Ovary (tissue), 9 donors: Measurements from ENCODE around the gene CLMN. TPM values are rescaled to one million over a fixed set of nuclear protein-coding genes. Genes with fewer than 3 reads are reported as not detected.
"Not testable (repeated sequence)": the region's sequence is repeated elsewhere in the genome, so short reads cannot be mapped to it uniquely, and the experiment has no call there.

Source experiments
- DNase-seq, 5 donors: peaks; one replicate each; pipeline ENCODE4 v3.0.0-alpha.2; 2019 to 2020
- H3K27ac ChIP-seq, 2 donors: fragments of 200-600 bp; one replicate each; pipeline versions ENCODE4 v1.5.1 to v1.8.0; 2019 to 2022
- H3K27me3 ChIP-seq: fragments of 200-600 bp; one replicate; pipeline ENCODE4 v1.8.0; 2022
- H3K36me3 ChIP-seq: fragments of 200-600 bp; sonication (generic); one replicate; pipeline ENCODE4 v1.5.1; 2019
- H3K4me1 ChIP-seq: one replicate; pipeline ENCODE4 v1.8.1; 2013; ENCODE audit warnings: mild to moderate bottlenecking, moderate library complexity; ENCODE audit not compliant: insufficient read depth
- H3K4me3 ChIP-seq: fragments of 200-600 bp; sonication (generic); one replicate; pipeline ENCODE4 v1.5.1; 2017
- H3K9me3 ChIP-seq, 2 donors: fragments of 200-600 bp in 1 of 2; sonication (generic) in 1 of 2; one replicate each; pipeline versions ENCODE4 v1.5.1 to v1.8.1; 2013 to 2019; ENCODE audit warnings: mild to moderate bottlenecking in 1 of 2, moderate library complexity in 1 of 2
- EP300 ChIP-seq: sonication (generic); formaldehyde crosslinking; IDR thresholded peaks from one replicate; pipeline ENCODE4 v1.6.1; 2017; ENCODE audit warnings: antibody characterized with exemption
- POLR2A ChIP-seq: fragments of 450-650 bp; IDR thresholded peaks from one replicate; pipeline ENCODE4 v1.6.1; 2017; ENCODE audit warnings: antibody characterized with exemption, mild to moderate bottlenecking, moderate library complexity
- WGBS, 3 donors: extraction: QIAGEN DNeasy Blood & Tissue Kit in 1 of 3; methylation state at CpG; one replicate each; pipeline versions ENCODE4 v1.1.5 to v1.1.7; 2013 to 2017; 5-methylcytosine and 5-hydroxymethylcytosine counted together
- intact Hi-C, 4 donors: fragments of 100-400 bp; cut with DNase I; formaldehyde crosslinking; loops; one replicate each; pipeline versions ENCODE4 v1.11.0 to v1.15.1; 2022 to 2023
- polyA plus RNA-seq, 2 donors: library from polyadenylated mRNA; stranded (reverse); fragments of 200-250 nt in 1 of 2; fragments of 350-450 nt in 1 of 2; fragmentation: Illumina TruSeq in 1 of 2; extraction: RNeasy Lipid Tissue Mini Kit (QIAGEN cat#74804) in 1 of 2; gene quantifications; one replicate each; pipeline ENCODE4 v1.2.3, GENCODE V29; 2013 to 2014
- total RNA-seq, 7 donors: library from RNA; depleted of rRNA in 2 of 7; stranded (reverse); fragments of >200 nt in 2 of 7; fragmentation: NEBNext Ultra II Directional in 3 of 7; extraction: Animal tissue kit (Norgen Biotek cat#: 25700) in 3 of 7; gene quantifications; one replicate each; pipeline versions ENCODE4 v1.1.0 to v1.2.4, GENCODE V29; 2016 to 2023
- TF ChIP-seq, protein P1 (sequence below), 3 donors: fragments of 450-650 bp in 2 of 3; fragments of 200-600 bp in 1 of 3; IDR thresholded peaks; one replicate each; pipeline versions ENCODE4 v1.5.1 to v1.8.0; 2016 to 2022; ENCODE audit warnings: antibody characterized with exemption in 3 of 3, mild to moderate bottlenecking in 1 of 3
- donor health status: DM: no; HTN: no; CAD: no; lungs with moderate emphysema.
- donor health status: DM: no; HTN: no; CAD: no.
- donor health status: Bipolar disorder and iron deficiency.
- donor health status: DM: yes; HTN: yes; CAD: no.
- donor health status: DM: no; HTN: no; CAD: no.
- donor health status: DM: yes; HTN: yes; CAD: no.

CLMN gene
- total and polyA plus RNA-seq, 9 donors: 2.2 to 11.7 (median 6.5) TPM

DNA sequence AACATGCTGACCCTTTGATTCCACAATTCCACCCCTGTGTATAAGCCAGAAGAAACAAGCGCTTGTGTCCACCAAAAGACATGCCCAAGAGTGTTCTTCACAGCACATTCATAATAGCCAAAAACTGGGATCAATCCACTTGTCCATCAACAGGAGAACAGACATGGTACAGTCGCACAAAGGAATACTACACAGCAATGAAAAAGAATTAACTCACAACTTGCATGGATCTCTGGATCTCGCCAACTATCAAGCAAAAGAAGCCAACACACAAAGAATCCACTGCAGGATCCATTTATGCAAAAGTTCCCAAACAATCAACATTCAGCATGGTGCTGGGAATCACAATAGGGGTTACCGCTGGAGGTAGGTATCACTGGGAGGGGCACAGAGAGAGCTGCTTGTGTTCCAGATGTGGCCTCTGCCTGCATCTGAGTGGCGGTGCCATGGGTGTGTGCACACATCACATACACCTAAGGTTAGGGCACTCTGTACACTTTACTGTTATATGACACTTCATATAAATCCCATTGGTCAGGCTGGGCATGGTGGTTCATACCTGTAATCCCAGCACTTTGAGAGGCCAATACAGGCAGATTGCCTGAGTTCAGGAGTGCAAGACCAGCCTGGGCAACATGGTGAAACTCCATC is 30.9 kb downstream of the CLMN start:
- no peak for DNase-seq
- H3K27ac ChIP-seq: no peak overlapping the region
- H3K27me3 ChIP-seq: no peaks in the 10 kb centered on the region
- intact Hi-C loops: no loop called here
- TF ChIP-seq POLR2A (no peak), EP300 (no peak)
- TF ChIP-seq, protein P1, sequence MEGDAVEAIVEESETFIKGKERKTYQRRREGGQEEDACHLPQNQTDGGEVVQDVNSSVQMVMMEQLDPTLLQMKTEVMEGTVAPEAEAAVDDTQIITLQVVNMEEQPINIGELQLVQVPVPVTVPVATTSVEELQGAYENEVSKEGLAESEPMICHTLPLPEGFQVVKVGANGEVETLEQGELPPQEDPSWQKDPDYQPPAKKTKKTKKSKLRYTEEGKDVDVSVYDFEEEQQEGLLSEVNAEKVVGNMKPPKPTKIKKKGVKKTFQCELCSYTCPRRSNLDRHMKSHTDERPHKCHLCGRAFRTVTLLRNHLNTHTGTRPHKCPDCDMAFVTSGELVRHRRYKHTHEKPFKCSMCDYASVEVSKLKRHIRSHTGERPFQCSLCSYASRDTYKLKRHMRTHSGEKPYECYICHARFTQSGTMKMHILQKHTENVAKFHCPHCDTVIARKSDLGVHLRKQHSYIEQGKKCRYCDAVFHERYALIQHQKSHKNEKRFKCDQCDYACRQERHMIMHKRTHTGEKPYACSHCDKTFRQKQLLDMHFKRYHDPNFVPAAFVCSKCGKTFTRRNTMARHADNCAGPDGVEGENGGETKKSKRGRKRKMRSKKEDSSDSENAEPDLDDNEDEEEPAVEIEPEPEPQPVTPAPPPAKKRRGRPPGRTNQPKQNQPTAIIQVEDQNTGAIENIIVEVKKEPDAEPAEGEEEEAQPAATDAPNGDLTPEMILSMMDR (IDR thresholded peaks at IDR 0.05): no peak
- H3K4me1 ChIP-seq: no peaks in the 10 kb centered on the region
- no peak overlapping the region for H3K4me3 ChIP-seq
- no peaks in the 10 kb centered on the region for H3K9me3 ChIP-seq
- H3K36me3 ChIP-seq: no peaks in the 10 kb centered on the region
- WGBS, 3 donors: 93 to 95% (median 94%) methylated on average over 5 of the region's 5 CpGs

DNA sequence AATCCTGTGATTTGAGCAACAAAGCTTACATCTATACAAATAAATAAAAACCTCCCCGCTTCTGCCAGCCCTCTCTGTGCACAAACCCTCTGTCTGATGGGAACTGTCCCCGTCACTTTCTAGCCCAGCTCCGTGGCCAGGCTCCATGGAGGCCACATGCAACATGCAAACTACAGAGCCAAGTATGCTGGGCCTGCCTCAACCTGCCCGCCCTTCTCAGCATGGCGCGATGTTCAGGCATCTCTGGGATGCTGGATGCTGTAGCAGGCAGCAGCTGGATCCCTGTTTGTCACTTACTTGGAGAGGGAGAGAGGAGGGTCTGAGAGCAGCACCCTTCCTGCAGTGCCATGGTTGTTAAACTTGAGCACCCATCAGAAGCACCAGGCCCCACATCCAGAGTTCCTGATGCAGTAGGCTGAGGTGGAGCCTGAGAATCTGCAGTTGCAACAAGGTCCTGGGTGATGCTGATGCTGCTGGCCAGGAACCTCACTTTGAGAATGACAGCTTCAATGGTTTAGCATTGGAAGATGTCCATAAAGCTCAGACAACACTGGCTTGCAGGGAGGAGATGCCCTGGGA is 32.4 kb downstream of the CLMN start:
- intact Hi-C loops: no loop called here
- TF ChIP-seq EP300: no peak
- TF ChIP-seq POLR2A: no peak
- TF ChIP-seq, protein P1 (IDR thresholded peaks at IDR 0.05): no peak
- no peak for DNase-seq
- Histone ChIP-seq H3K9me3 (no peaks in the 10 kb centered on the region), H3K36me3 (no peaks in the 10 kb centered on the region), H3K4me3 (no peak overlapping the region), H3K27ac (no peak overlapping the region), H3K27me3 (no peaks in the 10 kb centered on the region), H3K4me1 (no peaks in the 10 kb centered on the region)
- WGBS, 3 donors: 94 to 95% (median 95%) methylated on average over 6 of the region's 6 CpGs

DNA sequence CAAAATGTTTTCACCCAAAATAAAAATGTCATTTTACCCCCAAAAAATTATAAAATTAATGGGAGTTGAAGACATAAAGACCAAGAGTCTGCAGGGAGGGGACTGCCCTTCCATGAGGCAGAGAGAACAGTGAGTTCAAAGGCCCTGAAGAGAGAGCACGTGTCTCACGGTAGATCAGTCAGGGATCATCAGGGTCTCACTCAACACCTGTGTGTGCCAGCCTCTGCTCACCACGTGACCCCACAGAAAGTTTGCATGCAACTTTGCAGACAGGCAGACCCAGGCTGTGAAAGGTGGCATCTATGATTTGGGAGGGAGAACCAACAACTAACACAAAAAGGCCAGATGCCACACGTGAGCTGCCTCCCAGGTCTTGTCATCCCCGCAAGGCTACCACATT is 33.1 kb downstream of the CLMN start:
- Histone ChIP-seq H3K9me3 (no peaks in the 10 kb centered on the region), H3K4me3 (no peak overlapping the region), H3K27me3 (no peaks in the 10 kb centered on the region), H3K4me1 (no peaks in the 10 kb centered on the region), H3K36me3 (no peaks in the 10 kb centered on the region), H3K27ac (no peak overlapping the region)
- intact Hi-C loops: no loop called here
- WGBS, 3 donors: 75 to 87% (median 80%) methylated on average over 5 of the region's 5 CpGs
- TF ChIP-seq POLR2A: no peak
- TF ChIP-seq EP300: no peak
- TF ChIP-seq, protein P1 (IDR thresholded peaks at IDR 0.05): no peak
- DNase-seq: no peak

DNA sequence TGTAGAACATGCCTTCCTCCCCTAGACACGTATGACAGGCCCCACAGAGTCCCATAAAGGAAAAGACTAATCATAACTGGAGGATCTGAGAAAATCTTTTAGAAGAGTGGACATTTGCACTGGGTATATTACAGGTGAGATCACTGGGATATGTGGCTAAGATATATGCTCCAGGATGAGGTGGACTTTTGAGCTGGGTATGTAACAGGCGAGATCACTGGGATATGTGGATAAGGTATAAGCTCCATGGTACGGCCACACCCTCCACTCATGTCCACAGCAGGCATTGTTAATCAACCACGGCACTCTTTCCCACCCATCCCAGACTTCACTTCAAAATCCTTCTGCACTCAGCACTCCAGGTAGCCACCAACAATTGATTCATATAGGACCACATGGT is 34.1 kb downstream of the CLMN start:
- intact Hi-C loops: no loop called here

DNA sequence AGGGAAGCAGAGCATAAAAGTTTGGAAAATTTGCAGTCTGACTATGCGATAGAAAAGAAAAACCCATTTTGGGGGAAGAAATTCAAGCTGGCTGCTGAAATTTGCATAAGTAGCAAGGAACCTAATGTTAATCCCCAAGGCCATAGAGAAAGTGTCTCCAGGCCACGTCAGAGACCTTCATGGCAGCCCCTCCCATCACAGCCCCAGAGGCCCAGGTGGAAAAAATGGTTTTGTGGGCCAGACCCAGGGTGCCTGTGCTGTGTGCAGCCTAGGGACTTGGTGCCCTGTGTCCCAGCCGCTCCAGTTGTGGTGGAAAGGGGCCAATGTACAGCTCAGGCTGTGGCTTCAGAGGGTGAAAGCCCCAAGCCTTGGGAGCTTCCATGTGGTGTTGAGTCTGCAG is 35.9 kb downstream of the CLMN start:
- DNase-seq, H3K27me3 ChIP-seq, H3K27ac ChIP-seq, intact Hi-C loops, H3K4me1 ChIP-seq, H3K9me3 ChIP-seq, H3K36me3 ChIP-seq, H3K4me3 ChIP-seq: not testable (repeated sequence)
- WGBS, 3 donors: 93 to 96% (median 93%) methylated on average over 3 of the region's 3 CpGs

More for the DNA sequence above, 34.1 kb downstream of the CLMN start:
- no peaks in the 10 kb centered on the region for H3K36me3 ChIP-seq
- TF ChIP-seq, protein P1 (IDR thresholded peaks at IDR 0.05): no peak
- no peak for TF ChIP-seq POLR2A
- no peak for TF ChIP-seq EP300
- WGBS, 3 donors: 69 to 81% (median 70%) methylated on average over 4 of the region's 4 CpGs
- no peak overlapping the region for H3K4me3 ChIP-seq
- H3K4me1 ChIP-seq: no peaks in the 10 kb centered on the region
- no peak for DNase-seq
- no peaks in the 10 kb centered on the region for H3K27me3 ChIP-seq
- H3K27ac ChIP-seq: no peak overlapping the region
- H3K9me3 ChIP-seq: no peaks in the 10 kb centered on the region

DNA sequence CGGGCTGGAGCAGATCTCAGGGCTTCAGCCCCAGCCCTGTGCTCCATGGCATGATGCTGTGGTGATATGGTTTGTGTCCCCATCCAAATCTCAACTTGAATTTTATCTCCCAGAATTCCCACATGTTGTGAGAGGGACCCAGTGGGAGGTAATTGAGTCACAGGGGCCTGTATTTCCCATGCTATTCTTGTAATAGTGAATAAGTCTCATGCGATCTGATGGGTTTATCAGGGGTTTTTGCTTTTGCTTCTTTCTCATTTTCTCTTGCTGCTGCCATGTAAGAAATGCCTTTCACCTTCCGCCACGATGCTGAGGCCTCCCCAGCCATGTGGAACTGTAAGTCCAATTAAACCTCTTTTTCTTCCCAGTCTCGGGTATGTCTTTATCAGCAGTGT is 36.7 kb downstream of the CLMN start:
- H3K27ac ChIP-seq, H3K4me1 ChIP-seq, H3K36me3 ChIP-seq, H3K27me3 ChIP-seq, H3K9me3 ChIP-seq, H3K4me3 ChIP-seq, DNase-seq, intact Hi-C loops: not testable (repeated sequence)
- WGBS, 3 donors: 80 to 84% (median 81%) methylated on average over 5 of the region's 5 CpGs
